Naive B cell (primary cell): Measurements from ENCODE around the gene PPP2R2C. TPM values are rescaled to one million over a fixed set of nuclear protein-coding genes. Genes with fewer than 3 reads are reported as not detected.
A peak's percentile ranks its signal among the peaks of the same experiment; 100 is the strongest.

Experiments used
- ATAC-seq, 2 donors: fragments of 150-1000 bp; cut with Tn5 transposase; 2 replicates each; pipeline ENCODE4 v1.10.0; 2021; ENCODE audit warnings: low read depth in 2 of 2, mild to moderate bottlenecking in 2 of 2, moderate library complexity in 2 of 2
- DNase-seq: peaks from one replicate; pipeline ENCODE4 v3.0.0; 2022
- H3K27ac Mint-ChIP-seq, 6 donors: one replicate each; pipeline ENCODE4 v1.8.0; 2020 to 2022; ENCODE audit warnings: mild to moderate bottlenecking in 6 of 6, mixed read lengths in 6 of 6, moderate library complexity in 5 of 6, inconsistent platforms in 2 of 6
- H3K27me3 Mint-ChIP-seq, 3 donors: one replicate each; pipeline ENCODE4 v1.8.0; 2021 to 2022; ENCODE audit warnings: mixed read lengths in 3 of 3, mild to moderate bottlenecking in 1 of 3
- H3K36me3 Mint-ChIP-seq, 2 donors: one replicate each; pipeline ENCODE4 v1.8.0; 2020 to 2022; ENCODE audit warnings: mixed read lengths in 2 of 2, inconsistent platforms in 1 of 2, mild to moderate bottlenecking in 1 of 2
- H3K4me1 Mint-ChIP-seq, 3 donors: one replicate each; pipeline ENCODE4 v1.8.0; 2020 to 2022; ENCODE audit warnings: mixed read lengths in 3 of 3, inconsistent platforms in 1 of 3, mild to moderate bottlenecking in 1 of 3, moderate library complexity in 1 of 3
- H3K4me3 Mint-ChIP-seq, 8 donors: one replicate each; pipeline ENCODE4 v1.8.0; 2020 to 2022; ENCODE audit warnings: mild to moderate bottlenecking in 8 of 8, mixed read lengths in 8 of 8, moderate library complexity in 8 of 8, inconsistent platforms in 2 of 8
- H3K9me3 Mint-ChIP-seq, 7 donors: one replicate each; pipeline ENCODE4 v1.8.0; 2020 to 2022; ENCODE audit warnings: mixed read lengths in 7 of 7, mild to moderate bottlenecking in 5 of 7, inconsistent platforms in 2 of 7, moderate library complexity in 1 of 7
- polyA plus RNA-seq, 6 donors: library from polyadenylated mRNA; unstranded; fragments of 300-500 nt; fragmentation: Illumina TruSeq; gene quantifications; one replicate each; pipeline ENCODE4 v1.2.3, GENCODE V29; 2021; ENCODE audit warnings: low read depth in 6 of 6

Gene PPP2R2C
- polyA plus RNA-seq: not detected

GRCh38 chr4:6472387-6473263, at the start of gene PPP2R2C:
Gene PPP2R2C, minus strand, starts transcription at chr4:6472614. Its CDS starts 385 bp downstream, at chr4:6472229.
- Mint-ChIP-seq H3K27me3 (peaks cover 35 to 69% (median 64%) of the 10 kb centered on the region in 3 donors), H3K9me3 (peaks cover 5 to 18% (median 8%) of the 10 kb centered on the region in 7 donors), H3K27ac (no peak within 1 kb of the TSS), H3K36me3 (peaks cover 13 to 17% of the 10 kb centered on the region in 2 donors), H3K4me1 (peaks cover 0 to 11% (median 0%) of the 10 kb centered on the region in 3 donors), H3K4me3 (peak within 1 kb of the TSS in 6 of 8 donors; percentile 4 to 60 (median 46))
- DNase-seq: no peak
- ATAC-seq: no peak

GRCh38 chr4:6520978-6521377, 48.6 kb upstream of the PPP2R2C start:
- Mint-ChIP-seq H3K27me3 (peaks cover 8 to 36% (median 24%) of the 10 kb centered on the region in 3 donors), H3K27ac (peak overlapping the region in 1 of 6 donors; percentile 36), H3K4me1 (no peaks in the 10 kb centered on the region), H3K36me3 (peaks cover 0 to 7% of the 10 kb centered on the region in 2 donors), H3K4me3 (no peak overlapping the region), H3K9me3 (peaks cover 0 to 5% (median 0%) of the 10 kb centered on the region in 7 donors)
- DNase-seq: no peak
- no peak for ATAC-seq

- ATAC-seq (no peak), DNase-seq (no peak)
- Mint-ChIP-seq H3K4me3 (no peak overlapping the region), H3K27me3 (peaks cover 8 to 36% (median 22%) of the 10 kb centered on the region in 3 donors), H3K36me3 (peaks cover 0 to 7% of the 10 kb centered on the region in 2 donors), H3K27ac (no peak overlapping the region), H3K9me3 (peaks cover 0 to 5% (median 0%) of the 10 kb centered on the region in 7 donors), H3K4me1 (no peaks in the 10 kb centered on the region)
These were observed 47.7 kb upstream of the PPP2R2C start for GRCh38 chr4:6520051-6520636.

DNA sequence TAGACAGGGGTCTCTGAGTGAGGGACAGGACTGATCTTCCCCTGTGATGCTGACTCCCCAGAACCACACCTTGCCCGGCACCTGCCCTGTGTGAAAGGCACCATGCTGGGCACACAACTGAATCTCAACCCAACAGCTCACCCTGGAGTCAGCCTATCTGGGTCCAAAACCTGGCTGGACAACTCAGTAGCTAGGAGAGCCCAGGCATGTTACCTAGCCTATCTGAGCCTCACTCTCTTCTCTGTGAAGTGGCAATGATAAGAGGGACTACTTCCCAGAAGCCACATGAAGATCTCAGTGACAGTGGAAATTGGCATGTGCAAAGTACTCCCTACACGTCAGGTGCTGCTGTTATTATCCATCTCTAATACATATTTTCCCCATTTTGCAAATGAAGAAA, 44.8 kb upstream of the PPP2R2C start:
- no peak overlapping the region for H3K4me3 Mint-ChIP-seq
- no peaks in the 10 kb centered on the region for H3K4me1 Mint-ChIP-seq
- DNase-seq (no peak), ATAC-seq (no peak)
- peaks cover 0 to 7% (median 3%) of the 10 kb centered on the region in 7 donors for H3K9me3 Mint-ChIP-seq
- H3K36me3 Mint-ChIP-seq: peaks cover 0 to 7% of the 10 kb centered on the region in 2 donors
- peak overlapping the region in 1 of 6 donors; percentile 33 for H3K27ac Mint-ChIP-seq
- peaks cover 8 to 28% (median 22%) of the 10 kb centered on the region in 3 donors for H3K27me3 Mint-ChIP-seq

GRCh38 chr4:6516762-6517161, 44.3 kb upstream of the PPP2R2C start:
- ATAC-seq (no peak), DNase-seq (no peak)
- H3K9me3 Mint-ChIP-seq: peaks cover 0 to 7% (median 3%) of the 10 kb centered on the region in 7 donors
- H3K36me3 Mint-ChIP-seq: peaks cover 0 to 7% of the 10 kb centered on the region in 2 donors
- no peak overlapping the region for H3K27ac Mint-ChIP-seq
- H3K4me1 Mint-ChIP-seq: no peaks in the 10 kb centered on the region
- peaks cover 8 to 28% (median 22%) of the 10 kb centered on the region in 3 donors for H3K27me3 Mint-ChIP-seq
- H3K4me3 Mint-ChIP-seq: no peak overlapping the region

DNA sequence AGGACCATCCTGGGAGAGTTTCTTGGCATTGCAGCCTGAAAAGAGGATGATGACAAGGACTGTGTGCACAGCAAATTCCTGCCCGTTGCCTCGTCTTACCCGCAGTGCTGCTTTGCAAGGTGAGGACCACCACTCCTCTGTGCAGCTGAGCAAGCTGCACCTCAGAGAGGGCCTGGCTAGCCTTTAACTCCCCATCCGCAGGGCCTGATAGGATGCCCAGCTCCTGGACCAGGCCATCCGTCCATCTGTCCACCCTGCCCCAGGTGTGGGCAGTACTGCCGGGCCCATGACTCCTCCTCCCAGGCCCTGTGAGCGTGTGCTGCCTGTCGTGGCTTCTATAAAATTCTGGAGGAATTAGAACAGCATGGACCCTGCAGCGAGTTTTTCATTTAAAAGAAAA, 43.9 kb upstream of the PPP2R2C start:
- H3K36me3 Mint-ChIP-seq: peaks cover 0 to 7% of the 10 kb centered on the region in 2 donors
- no peak overlapping the region for H3K27ac Mint-ChIP-seq
- no peak overlapping the region for H3K4me3 Mint-ChIP-seq
- peaks cover 0 to 7% (median 3%) of the 10 kb centered on the region in 7 donors for H3K9me3 Mint-ChIP-seq
- no peak for DNase-seq
- peaks cover 0 to under 1% (median 0%) of the 10 kb centered on the region in 3 donors for H3K4me1 Mint-ChIP-seq
- ATAC-seq: no peak
- peaks cover 8 to 28% (median 22%) of the 10 kb centered on the region in 3 donors for H3K27me3 Mint-ChIP-seq

DNA sequence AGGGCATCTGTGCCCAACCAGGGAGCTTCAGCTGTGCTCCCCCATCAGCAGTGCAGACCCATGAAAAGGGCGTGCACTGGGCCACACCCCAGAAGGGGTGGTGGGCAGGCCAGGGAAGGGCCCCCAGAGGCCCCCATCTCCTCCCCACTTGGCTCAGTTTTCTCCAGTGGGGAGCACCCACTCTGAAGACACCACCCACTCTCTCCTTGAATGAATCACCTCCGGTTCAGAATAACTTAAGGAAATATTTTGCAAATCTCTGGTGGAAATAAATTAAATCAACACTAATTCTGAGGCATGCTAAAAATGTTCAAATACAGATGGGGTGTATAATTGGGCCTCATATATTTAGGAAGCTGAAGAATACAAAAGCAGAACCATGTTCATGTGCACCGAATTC, 41.3 kb upstream of the PPP2R2C start:
- Mint-ChIP-seq H3K4me3 (no peak overlapping the region), H3K27me3 (peaks cover 4 to 16% (median 13%) of the 10 kb centered on the region in 3 donors), H3K4me1 (peaks cover 0 to 4% (median 0%) of the 10 kb centered on the region in 3 donors), H3K9me3 (peaks cover 3 to 10% (median 7%) of the 10 kb centered on the region in 7 donors), H3K27ac (no peak overlapping the region), H3K36me3 (peaks cover 0 to 7% of the 10 kb centered on the region in 2 donors)
- no peak for ATAC-seq
- no peak for DNase-seq

DNA sequence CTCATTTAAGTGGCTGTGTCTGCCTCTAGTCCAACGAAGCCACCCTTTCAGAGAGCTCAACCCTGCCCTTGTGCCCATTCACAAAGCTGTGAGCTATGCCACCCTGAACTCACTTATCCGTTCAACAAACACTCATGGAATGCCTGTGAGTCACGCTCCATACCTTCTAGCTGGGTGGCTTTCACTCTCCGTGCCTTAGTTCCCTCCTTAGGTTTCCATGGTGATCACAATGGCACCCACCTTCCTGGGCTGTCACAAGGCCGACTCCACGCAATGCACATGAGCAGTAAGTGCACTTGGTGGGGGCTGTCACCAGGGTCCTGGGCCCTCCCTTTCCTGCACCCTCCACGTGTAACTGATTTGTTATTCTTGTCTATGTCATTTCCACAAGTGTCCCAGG, 37.2 kb upstream of the PPP2R2C start:
- Mint-ChIP-seq H3K36me3 (peaks cover 0 to 12% of the 10 kb centered on the region in 2 donors), H3K4me3 (no peak overlapping the region), H3K27ac (no peak overlapping the region), H3K27me3 (peaks cover 0 to 6% (median 0%) of the 10 kb centered on the region in 3 donors), H3K9me3 (peaks cover 11 to 30% (median 17%) of the 10 kb centered on the region in 7 donors), H3K4me1 (peaks cover 0 to 4% (median 0%) of the 10 kb centered on the region in 3 donors)
- DNase-seq: no peak
- no peak for ATAC-seq

GRCh38 chr4:6507345-6507744, 34.9 kb upstream of the PPP2R2C start:
- ATAC-seq (no peak), DNase-seq (no peak)
- Mint-ChIP-seq H3K36me3 (peaks cover 0 to 31% of the 10 kb centered on the region in 2 donors), H3K27me3 (peaks cover 6 to 10% (median 7%) of the 10 kb centered on the region in 3 donors), H3K4me1 (peaks cover 0 to 4% (median 0%) of the 10 kb centered on the region in 3 donors), H3K9me3 (peaks cover 18 to 43% (median 31%) of the 10 kb centered on the region in 7 donors), H3K4me3 (no peak overlapping the region), H3K27ac (no peak overlapping the region)

GRCh38 chr4:6506616-6507140, 34.3 kb upstream of the PPP2R2C start:
- Mint-ChIP-seq H3K4me1 (peaks cover 0 to 4% (median 0%) of the 10 kb centered on the region in 3 donors), H3K9me3 (peaks cover 18 to 43% (median 31%) of the 10 kb centered on the region in 7 donors), H3K27me3 (peaks cover 6 to 15% (median 13%) of the 10 kb centered on the region in 3 donors), H3K36me3 (peaks cover 0 to 31% of the 10 kb centered on the region in 2 donors), H3K27ac (no peak overlapping the region), H3K4me3 (no peak overlapping the region)
- no peak for ATAC-seq
- no peak for DNase-seq

GRCh38 chr4:6504900-6505496, 32.6 kb upstream of the PPP2R2C start:
- H3K36me3 Mint-ChIP-seq: peaks cover 0 to 32% of the 10 kb centered on the region in 2 donors
- H3K4me1 Mint-ChIP-seq: no peaks in the 10 kb centered on the region
- H3K27ac Mint-ChIP-seq: no peak overlapping the region
- H3K9me3 Mint-ChIP-seq: peaks cover 12 to 43% (median 28%) of the 10 kb centered on the region in 7 donors
- no peak for DNase-seq
- ATAC-seq: no peak
- H3K27me3 Mint-ChIP-seq: peaks cover 11 to 29% (median 24%) of the 10 kb centered on the region in 3 donors
- no peak overlapping the region for H3K4me3 Mint-ChIP-seq

DNA sequence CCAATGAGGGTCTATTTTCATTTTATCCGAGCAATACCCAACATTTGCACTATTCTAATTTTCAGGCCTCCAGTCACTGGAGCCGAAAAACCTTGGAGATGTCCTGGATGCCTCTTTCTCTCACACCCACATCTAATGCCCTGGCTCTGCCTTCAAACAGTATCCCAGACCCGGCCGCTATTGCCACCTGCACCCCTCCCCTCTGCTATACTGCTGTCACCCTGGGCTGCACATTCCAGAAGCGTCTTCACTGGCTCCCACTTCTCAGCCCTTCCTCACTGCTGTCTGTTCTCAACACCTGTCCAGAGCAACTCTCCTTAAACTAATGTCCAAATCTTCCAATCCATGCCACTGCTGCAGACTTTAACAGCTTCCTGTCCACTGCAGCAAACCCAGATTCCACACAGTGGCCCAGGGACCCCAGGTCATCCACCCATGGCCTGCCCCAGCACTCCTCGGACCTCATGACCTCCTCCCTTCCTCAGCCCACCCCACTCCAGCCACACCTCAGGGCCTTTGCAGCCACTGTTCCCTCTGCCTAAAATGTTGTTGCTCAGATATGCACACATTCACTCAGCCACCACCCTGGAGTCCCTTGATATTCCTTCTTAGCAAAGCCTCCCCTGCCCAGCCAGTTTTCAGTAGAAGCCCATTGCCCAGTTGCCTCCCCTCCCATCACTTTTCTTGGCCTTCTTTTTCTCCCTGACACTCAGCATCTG, 30.5 kb upstream of the PPP2R2C start:
- no peaks in the 10 kb centered on the region for H3K4me1 Mint-ChIP-seq
- H3K4me3 Mint-ChIP-seq: peak overlapping the region in 1 of 8 donors; percentile 15
- H3K27me3 Mint-ChIP-seq: peaks cover 16 to 34% (median 31%) of the 10 kb centered on the region in 3 donors
- DNase-seq (no peak), ATAC-seq (no peak)
- H3K36me3 Mint-ChIP-seq: peaks cover 0 to 38% of the 10 kb centered on the region in 2 donors
- peaks cover 12 to 43% (median 26%) of the 10 kb centered on the region in 7 donors for H3K9me3 Mint-ChIP-seq
- H3K27ac Mint-ChIP-seq: no peak overlapping the region
